Bronchial epithelial cell (primary cell): Measurements from ENCODE around the gene ZBTB37. TPM values are rescaled to one million over a fixed set of nuclear protein-coding genes. Genes with fewer than 3 reads are reported as not detected.

ENCODE experiments used
- DNase-seq: peaks from one replicate; pipeline ENCODE4 v3.0.0-alpha.2; 2010; ENCODE audit warnings: low read depth
- FAIRE-seq: peaks from 2 replicates; lab custom pipeline; 2011; peaks lifted over from hg19 to GRCh38; lab: Jason Lieb, UNC
- H3K27me3 ChIP-seq: 2 replicates; pipeline ENCODE4 v1.5.1; 2011; ENCODE audit warnings: low read length; ENCODE audit not compliant: control insufficient read depth, insufficient read depth
- H3K36me3 ChIP-seq: 2 replicates; pipeline ENCODE4 v1.5.1; 2011; ENCODE audit warnings: low read length; ENCODE audit not compliant: control insufficient read depth, insufficient read depth
- H3K4me3 ChIP-seq: 2 replicates; pipeline ENCODE4 v1.5.1; 2011; ENCODE audit warnings: mild to moderate bottlenecking, low read depth, low read length, control low read depth
- total RNA-seq: library from RNA; depleted of rRNA; stranded (reverse); fragments of >200 nt; gene quantifications from 2 replicates; pipeline ENCODE4 v1.2.1, GENCODE V29; 2014
- TF ChIP-seq, protein P1 (sequence below): IDR thresholded peaks from 2 replicates; pipeline ENCODE4 v1.5.1; 2011; ENCODE audit warnings: mild to moderate bottlenecking, moderate library complexity, low read length, control low read depth, inconsistent platforms; ENCODE audit not compliant: insufficient read depth, severe bottlenecking

The ZBTB37 gene
- total RNA-seq, 1 donor from 2014 or later, result 2.9 TPM

DNA sequence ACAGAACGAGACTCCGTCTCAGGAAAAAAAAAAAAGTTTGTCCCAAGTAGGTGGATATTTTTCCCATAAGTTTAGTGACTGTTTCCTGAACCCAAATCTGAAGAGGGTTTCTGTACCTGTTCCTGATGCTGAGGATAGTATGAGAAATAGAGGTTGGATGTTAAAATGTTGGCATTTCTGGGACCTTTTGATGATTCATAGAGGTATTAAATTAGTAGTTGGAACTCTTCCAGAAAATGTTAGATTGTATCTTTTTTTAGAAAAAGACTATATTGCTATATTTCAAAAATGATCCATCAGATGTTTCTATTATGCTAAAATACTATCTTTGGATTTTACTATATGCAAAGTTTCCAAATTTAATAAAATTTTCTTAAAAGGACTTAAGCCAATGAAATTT lies 40.6 kb upstream of the ZBTB37 start:
- TF ChIP-seq, protein P1, sequence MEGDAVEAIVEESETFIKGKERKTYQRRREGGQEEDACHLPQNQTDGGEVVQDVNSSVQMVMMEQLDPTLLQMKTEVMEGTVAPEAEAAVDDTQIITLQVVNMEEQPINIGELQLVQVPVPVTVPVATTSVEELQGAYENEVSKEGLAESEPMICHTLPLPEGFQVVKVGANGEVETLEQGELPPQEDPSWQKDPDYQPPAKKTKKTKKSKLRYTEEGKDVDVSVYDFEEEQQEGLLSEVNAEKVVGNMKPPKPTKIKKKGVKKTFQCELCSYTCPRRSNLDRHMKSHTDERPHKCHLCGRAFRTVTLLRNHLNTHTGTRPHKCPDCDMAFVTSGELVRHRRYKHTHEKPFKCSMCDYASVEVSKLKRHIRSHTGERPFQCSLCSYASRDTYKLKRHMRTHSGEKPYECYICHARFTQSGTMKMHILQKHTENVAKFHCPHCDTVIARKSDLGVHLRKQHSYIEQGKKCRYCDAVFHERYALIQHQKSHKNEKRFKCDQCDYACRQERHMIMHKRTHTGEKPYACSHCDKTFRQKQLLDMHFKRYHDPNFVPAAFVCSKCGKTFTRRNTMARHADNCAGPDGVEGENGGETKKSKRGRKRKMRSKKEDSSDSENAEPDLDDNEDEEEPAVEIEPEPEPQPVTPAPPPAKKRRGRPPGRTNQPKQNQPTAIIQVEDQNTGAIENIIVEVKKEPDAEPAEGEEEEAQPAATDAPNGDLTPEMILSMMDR, result no peak
- no peak for DNase-seq
- Histone ChIP-seq H3K4me3 (no peak overlapping the region), H3K36me3 (no peaks in the 10 kb centered on the region), H3K27me3 (no peaks in the 10 kb centered on the region)
- no peak for FAIRE-seq

DNA sequence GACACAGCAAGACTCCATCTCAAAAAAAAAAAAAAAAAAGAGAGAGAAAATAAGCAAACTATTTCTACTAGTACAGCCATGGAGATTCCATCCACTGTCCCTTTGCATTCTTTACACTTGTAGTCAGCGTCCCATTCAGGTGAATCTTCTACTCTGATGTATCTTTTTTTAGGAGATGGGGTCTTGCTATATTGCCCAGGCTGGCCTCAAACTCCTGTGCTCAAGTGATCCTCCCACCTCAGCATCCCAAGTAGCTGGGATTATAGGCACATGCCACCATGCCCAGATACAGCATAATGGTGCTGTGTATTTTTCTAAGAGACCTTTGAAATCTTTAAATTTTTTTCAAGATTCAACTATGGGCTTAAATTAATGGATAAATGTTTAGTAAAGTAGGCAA lies 35.4 kb upstream of the ZBTB37 start:
- FAIRE-seq, result no peak
- no peak overlapping the region for H3K4me3 ChIP-seq
- H3K36me3 ChIP-seq, result no peaks in the 10 kb centered on the region
- no peaks in the 10 kb centered on the region for H3K27me3 ChIP-seq
- TF ChIP-seq, protein P1, result no peak
- DNase-seq, result no peak

DNA sequence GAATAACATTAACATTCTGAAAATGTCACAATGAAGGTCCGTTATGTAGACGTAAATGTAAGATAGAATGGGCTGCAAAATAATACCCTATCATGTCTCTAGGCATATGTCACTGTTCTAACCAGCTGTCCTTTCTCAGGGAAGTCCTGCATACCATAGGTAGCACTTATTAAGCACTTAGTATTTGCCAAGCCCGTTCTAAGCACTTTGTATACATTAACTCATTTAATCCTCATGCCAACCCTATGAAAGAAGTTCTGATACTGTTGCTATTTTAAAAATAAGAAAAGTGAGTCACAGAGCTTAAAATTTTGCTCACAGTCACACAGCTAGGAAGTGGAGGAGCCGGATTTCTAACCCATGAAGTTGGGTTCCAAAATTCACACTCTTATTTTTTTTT lies 16.1 kb upstream of the ZBTB37 start:
- no peak for DNase-seq
- TF ChIP-seq, protein P1, result no peak
- FAIRE-seq, result no peak
- Histone ChIP-seq H3K4me3 (no peak overlapping the region), H3K27me3 (no peaks in the 10 kb centered on the region), H3K36me3 (peaks cover 2% of the 10 kb centered on the region)

DNA sequence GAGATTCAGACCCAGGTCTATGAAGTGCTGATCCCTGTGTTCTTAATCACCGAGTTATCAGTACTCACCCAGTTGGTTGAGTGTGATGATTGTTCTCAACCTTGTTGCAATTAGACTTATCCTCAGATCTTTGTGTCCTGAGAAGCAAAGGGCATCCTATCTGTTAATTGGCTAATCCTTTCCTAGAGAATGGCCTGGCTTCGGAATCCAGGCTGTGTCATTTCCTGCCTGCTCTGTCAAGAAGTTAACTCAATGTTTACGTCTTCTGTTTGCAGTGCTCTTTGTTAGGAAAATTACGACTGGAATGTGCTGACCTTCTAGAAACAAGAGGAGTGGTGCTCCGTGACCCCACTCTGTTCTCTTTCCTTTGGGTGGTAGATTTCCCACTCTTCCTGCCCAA lies 15.1 kb upstream of the ZBTB37 start:
- H3K36me3 ChIP-seq, result peaks cover 2% of the 10 kb centered on the region
- TF ChIP-seq, protein P1, result no peak
- no peaks in the 10 kb centered on the region for H3K27me3 ChIP-seq
- no peak overlapping the region for H3K4me3 ChIP-seq
- DNase-seq (peak; percentile 81), FAIRE-seq (no peak)

DNA sequence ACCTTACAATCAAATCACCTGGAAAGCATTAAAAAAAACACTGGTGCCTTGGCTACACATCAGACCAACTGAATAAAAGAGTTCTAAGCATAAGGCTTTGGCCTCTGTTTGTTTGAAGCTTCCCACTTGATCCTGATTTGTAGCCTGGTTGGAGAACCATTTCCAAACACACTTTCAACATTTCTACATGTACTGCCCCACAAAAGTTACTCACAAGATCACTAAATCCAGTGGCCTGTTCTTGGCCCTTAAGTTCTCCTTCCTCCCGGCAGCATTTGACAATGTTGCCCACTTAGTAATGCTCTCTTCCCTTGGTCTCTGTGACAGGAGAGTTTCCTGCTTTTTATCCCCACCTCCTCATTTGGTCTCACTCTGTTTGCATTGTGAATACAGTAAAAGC lies 12.2 kb upstream of the ZBTB37 start:
- FAIRE-seq (no peak), DNase-seq (no peak)
- no peak overlapping the region for H3K4me3 ChIP-seq
- H3K27me3 ChIP-seq, result no peaks in the 10 kb centered on the region
- TF ChIP-seq, protein P1, result no peak
- peaks cover 2% of the 10 kb centered on the region for H3K36me3 ChIP-seq

DNA sequence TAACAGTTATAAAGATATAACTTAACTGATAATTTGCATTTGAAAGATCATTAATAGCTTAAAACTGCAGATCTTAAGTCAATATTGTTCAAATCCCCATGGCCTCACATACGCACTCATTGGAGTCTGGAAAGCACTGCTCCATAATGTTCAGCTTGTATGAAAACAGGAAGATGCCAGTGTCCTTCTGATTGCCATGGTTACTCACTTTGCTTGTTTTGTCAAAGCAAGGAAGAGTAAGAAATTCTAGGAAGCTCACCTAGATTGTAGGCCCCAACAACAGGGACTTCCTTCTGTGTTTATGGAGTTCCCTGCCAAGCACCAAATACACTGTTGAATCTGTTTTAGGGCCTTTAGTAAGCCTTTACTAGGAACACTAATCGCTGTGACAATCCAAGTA lies 11.3 kb upstream of the ZBTB37 start:
- H3K36me3 ChIP-seq, result peaks cover 2% of the 10 kb centered on the region
- FAIRE-seq (no peak), DNase-seq (no peak)
- TF ChIP-seq, protein P1, result no peak
- H3K4me3 ChIP-seq, result no peak overlapping the region
- no peaks in the 10 kb centered on the region for H3K27me3 ChIP-seq
